K562 (cell line): ENCODE data around the gene ASB13. TPM values are rescaled to one million over a fixed set of nuclear protein-coding genes. Genes with fewer than 3 reads are reported as not detected.

Source experiments
- ATAC-seq: fragments of 200-7000 bp; cut with Tn5 transposase; 3 replicates; pipeline ENCODE4 v1.9.1; 2020; ENCODE audit warnings: moderate library complexity
- BruUV-seq: library from RNA; stranded (reverse); fragments of 400-500 nt; replicated peaks from 2 replicates; lab custom pipeline; 2021; lab: Mats Ljungman, UMichigan
- CTCF ChIA-PET: fragments of 300-600 bp; formaldehyde crosslinking; extraction: SDS; loops from one replicate; lab custom pipeline; 2021; ENCODE audit warnings: low intra/inter-chr PET ratio; lab: Yijun Ruan, JAX
- POLR2A ChIA-PET: fragments of 300-600, 350-650 bp; sonication (Branson Sonifier 250); formaldehyde crosslinking; extraction: SDS; loops from one replicate; lab custom pipeline; 2021; ENCODE audit warnings: antibody characterized with exemption, inconsistent platforms; lab: Yijun Ruan, JAX
- DNase-seq, 4 experiments: peaks; one replicate each; pipeline versions ENCODE4 v3.0.0 to v3.0.0-alpha.2; 2011 to 2018; ENCODE audit warnings: low spot score in 3 of 4, mixed read lengths in 3 of 4; ENCODE audit errors: extremely low read depth in 1 of 4
- FAIRE-seq: peaks from 2 replicates; lab custom pipeline; 2011; peaks lifted over from hg19 to GRCh38; lab: Jason Lieb, UNC
- H2AFZ ChIP-seq: 2 replicates; pipeline ENCODE4 v1.6.0; 2011; ENCODE audit warnings: low read depth, low read length, control low read depth, inconsistent platforms
- H3K27ac ChIP-seq: fragments of 200-600 bp; 3 replicates; pipeline ENCODE4 v1.8.0; 2011; ENCODE audit warnings: low read depth, mild to moderate bottlenecking, control low read depth, inconsistent platforms, low read length, moderate library complexity, mixed read lengths; ENCODE audit errors: extremely low read depth
- H3K27me3 ChIP-seq, 2 experiments: fragments of 300-600 bp in 1 of 2; 2 replicates in 1 of 2; 3 replicates in 1 of 2; pipeline versions ENCODE4 v1.6.0 to v1.8.0; 2011; ENCODE audit warnings: inconsistent platforms in 2 of 2, low read length in 2 of 2, mild to moderate bottlenecking in 1 of 2, mixed read lengths in 1 of 2, moderate library complexity in 1 of 2; ENCODE audit not compliant: control insufficient read depth in 2 of 2, insufficient read depth in 2 of 2
- H3K36me3 ChIP-seq: fragments of 300-600 bp; 3 replicates; pipeline ENCODE4 v1.8.0; 2011; ENCODE audit warnings: mild to moderate bottlenecking, low read length, inconsistent platforms; ENCODE audit not compliant: control insufficient read depth, insufficient read depth
- H3K4me1 ChIP-seq, 2 experiments: fragments of 200-600 bp in 1 of 2; replicated peaks in 1 of 2; 2 replicates in 1 of 2; 3 replicates in 1 of 2; pipeline versions ENCODE4 v1.5.1 to v1.8.0; 2011; ENCODE audit warnings: inconsistent platforms in 2 of 2, low read length in 2 of 2, mild to moderate bottlenecking in 1 of 2, mixed read lengths in 1 of 2, moderate library complexity in 1 of 2; ENCODE audit not compliant: control insufficient read depth in 2 of 2, insufficient read depth in 2 of 2
- H3K4me2 ChIP-seq: 2 replicates; pipeline ENCODE4 v1.6.1; 2011; ENCODE audit warnings: low read length, control low read depth, inconsistent platforms, mixed read lengths; ENCODE audit not compliant: insufficient read depth
- H3K4me3 ChIP-seq: fragments of 200-600 bp; sonication (generic), shearing (Covaris generic); 2 replicates; pipeline ENCODE4 v1.5.1; 2016; ENCODE audit warnings: control low read depth, inconsistent platforms
- H3K79me2 ChIP-seq: fragments of 200-600 bp; 3 replicates; pipeline ENCODE4 v1.8.0; 2011; ENCODE audit warnings: low read length, inconsistent platforms; ENCODE audit not compliant: control insufficient read depth, insufficient read depth
- H3K9ac ChIP-seq, 2 experiments: 2 replicates each; pipeline versions ENCODE4 v1.6.0 to v1.6.1; 2011; ENCODE audit warnings: low read depth in 2 of 2, low read length in 2 of 2, control low read depth in 1 of 2, inconsistent platforms in 1 of 2, mild to moderate bottlenecking in 1 of 2, mixed read lengths in 1 of 2; ENCODE audit not compliant: insufficient read depth in 1 of 2
- H3K9me1 ChIP-seq: one replicate; pipeline ENCODE4 v1.6.0; 2011; ENCODE audit warnings: inconsistent platforms, mild to moderate bottlenecking, low read length, moderate library complexity; ENCODE audit not compliant: control insufficient read depth, insufficient read depth
- H3K9me3 ChIP-seq: replicated peaks from 2 replicates; pipeline ENCODE4 v1.5.1; 2011; ENCODE audit warnings: low read depth, low read length, inconsistent platforms; ENCODE audit not compliant: control insufficient read depth, insufficient read depth
- H4K20me1 ChIP-seq: replicated peaks from 2 replicates; pipeline ENCODE4 v1.6.1; 2011; ENCODE audit warnings: low read length, inconsistent platforms, mixed read lengths; ENCODE audit not compliant: control insufficient read depth, insufficient read depth
- TCF3 ChIP-seq: sonication (generic); formaldehyde crosslinking; IDR thresholded peaks from 2 replicates; pipeline ENCODE4 v1.4.0; 2020; ENCODE audit warnings: mild to moderate bottlenecking, missing genetic modification reagents
- XRCC4 ChIP-seq: IDR thresholded peaks from one replicate; pipeline ENCODE4 v1.6.1; 2011; ENCODE audit not compliant: insufficient read depth, insufficient read length; ENCODE audit errors: extremely low read depth
- WGBS: fragments of 100-300 bp; shearing (Covaris generic); methylation state at CpG from one replicate; pipeline ENCODE4 v1.1.6; 2016; ENCODE audit warnings: low coverage, mixed read lengths; ENCODE audit not compliant: insufficient coverage; ENCODE audit errors: missing lambda C conversion rate; 5-methylcytosine and 5-hydroxymethylcytosine counted together
- in situ Hi-C: fragments of 300-500 bp; cut with MboI; formaldehyde crosslinking; loops from 4 replicates; pipeline ENCODE4 v1.15.0; 2018; ENCODE audit warnings: inconsistent platforms, mixed read lengths
- intact Hi-C: fragments of 100-400 bp; cut with micrococcal nuclease; formaldehyde crosslinking; loops from 2 replicates; pipeline ENCODE4 v1.14.2; 2022
- polyA plus RNA-seq, 8 experiments: library from polyadenylated mRNA; depleted of rRNA in 4 of 8; stranded (reverse) in 5 of 8; unstranded in 3 of 8; fragments of >200 nt; fragmentation: Nextera tagmentation in 2 of 8; fragmentation: Illumina TruSeq in 1 of 8; extraction: Ambion mirVana in 2 of 8; extraction: Trizol in 1 of 8; gene quantifications; 2 replicates each; pipeline versions ENCODE4 v1.2.1 to v1.2.3, GENCODE V29; 2011 to 2014; ENCODE audit warnings: inconsistent platforms in 1 of 8, missing spikeins in 1 of 8
- total RNA-seq, 7 experiments: library from RNA; depleted of rRNA in 6 of 7; stranded (reverse); fragments of >200 nt in 6 of 7; fragmentation: Illumina TruSeq in 2 of 7; extraction: Trizol in 2 of 7; gene quantifications; 2 replicates each; pipeline versions ENCODE4 v1.2.1 to v1.2.3, GENCODE V29; 2011 to 2021; ENCODE audit warnings: low replicate concordance in 1 of 7
- TF ChIP-seq, protein P1 (sequence below): fragments of 250-450 bp; sonication (Bioruptor Pico); IDR thresholded peaks from 2 replicates; pipeline ENCODE4 v1.8.0; 2022; ENCODE audit warnings: inconsistent platforms

ASB13 gene
- total and polyA plus RNA-seq, 9 of the 15 experiments (the other 6 are each of a cell fraction or from before 2014, with no cell fraction given), result 5.2 to 28.8 (median 16.9) TPM

DNA sequence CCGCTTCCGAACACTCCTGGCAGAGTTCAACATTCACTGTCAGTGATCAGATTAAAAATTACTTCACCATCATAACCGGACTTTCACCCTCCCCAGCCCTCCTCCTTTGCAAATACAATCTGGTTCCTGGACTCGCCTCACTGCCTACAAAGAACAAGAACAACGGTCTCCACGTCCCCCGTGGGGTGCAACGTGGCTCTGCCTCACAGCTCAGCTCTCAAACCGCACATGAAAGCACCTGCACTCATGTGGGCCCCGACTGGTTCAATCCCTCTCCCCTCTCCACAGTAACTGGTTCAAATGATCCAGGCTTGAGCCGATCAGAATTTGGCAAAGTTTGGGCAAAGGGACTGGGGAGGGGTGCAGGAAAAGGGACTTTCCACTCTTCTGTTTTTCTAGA, 21.0 kb downstream of the ASB13 start:
- 63% methylated on average over 11 of the region's 11 CpGs for WGBS
- ATAC-seq, result no peak
- intact Hi-C loops (no loop called here), in situ Hi-C loops (no loop called here)
- no peak for FAIRE-seq
- CTCF ChIA-PET, result no interaction called here
- Histone ChIP-seq H3K79me2 (no peaks in the 10 kb centered on the region), H3K9me3 (no peaks in the 10 kb centered on the region), H3K9me1 (no peaks in the 10 kb centered on the region), H3K27me3 (no peaks in the 10 kb centered on the region), H3K4me2 (no peak overlapping the region), H3K4me3 (no peak overlapping the region), H3K9ac (no peak overlapping the region), H3K4me1 (peaks cover 0 to 5% of the 10 kb centered on the region in 2 experiments; a peak in 1 of 5 replicates), H4K20me1 (no peaks in the 10 kb centered on the region), H2AFZ (no peak overlapping the region), H3K36me3 (peaks cover 28% of the 10 kb centered on the region; the same call in 2 of the 3 replicates), H3K27ac (no peak overlapping the region)
- no TSS peak for BruUV-seq
- POLR2A ChIA-PET, result no interaction called here
- TF ChIP-seq XRCC4, result no peak
- TF ChIP-seq, protein P1, sequence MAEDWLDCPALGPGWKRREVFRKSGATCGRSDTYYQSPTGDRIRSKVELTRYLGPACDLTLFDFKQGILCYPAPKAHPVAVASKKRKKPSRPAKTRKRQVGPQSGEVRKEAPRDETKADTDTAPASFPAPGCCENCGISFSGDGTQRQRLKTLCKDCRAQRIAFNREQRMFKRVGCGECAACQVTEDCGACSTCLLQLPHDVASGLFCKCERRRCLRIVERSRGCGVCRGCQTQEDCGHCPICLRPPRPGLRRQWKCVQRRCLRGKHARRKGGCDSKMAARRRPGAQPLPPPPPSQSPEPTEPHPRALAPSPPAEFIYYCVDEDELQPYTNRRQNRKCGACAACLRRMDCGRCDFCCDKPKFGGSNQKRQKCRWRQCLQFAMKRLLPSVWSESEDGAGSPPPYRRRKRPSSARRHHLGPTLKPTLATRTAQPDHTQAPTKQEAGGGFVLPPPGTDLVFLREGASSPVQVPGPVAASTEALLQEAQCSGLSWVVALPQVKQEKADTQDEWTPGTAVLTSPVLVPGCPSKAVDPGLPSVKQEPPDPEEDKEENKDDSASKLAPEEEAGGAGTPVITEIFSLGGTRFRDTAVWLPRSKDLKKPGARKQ (CRISPR knock-in tag), result no peak
- DNase-seq, result no peak

- no peak for ATAC-seq
- BruUV-seq, result no TSS peak
- intact Hi-C loops, result no loop called here
- TF ChIP-seq TCF3 (CRISPR knock-in tag), result no peak
- TF ChIP-seq, all 486 proteins: peak for 0
- H3K79me2 ChIP-seq, result no peaks in the 10 kb centered on the region
- H3K9ac ChIP-seq, result no peak overlapping the region
- H3K27me3 ChIP-seq, result no peaks in the 10 kb centered on the region
- in situ Hi-C loops, result no loop called here
- ChIA-PET POLR2A (no interaction called here), CTCF (no interaction called here)
- peaks cover 31% of the 10 kb centered on the region; the same call in 2 of the 3 replicates for H3K36me3 ChIP-seq
- H3K9me3 ChIP-seq, result no peaks in the 10 kb centered on the region
- H3K9me1 ChIP-seq, result no peaks in the 10 kb centered on the region
- DNase-seq (no peak), FAIRE-seq (no peak)
- WGBS, result 89% methylated on average over 6 of the region's 6 CpGs
- no peaks in the 10 kb centered on the region for H4K20me1 ChIP-seq
- H3K4me2 ChIP-seq, result no peak overlapping the region
- H3K4me1 ChIP-seq, result peaks cover 0 to 5% of the 10 kb centered on the region in 2 experiments; a peak in 1 of 5 replicates
- no peak overlapping the region for H3K4me3 ChIP-seq
- no peak overlapping the region for H3K27ac ChIP-seq
- no peak overlapping the region for H2AFZ ChIP-seq
Observed at GRCh38 chr10:5644930-5645329, 21.5 kb downstream of the ASB13 start.
